Lower lobe of right lung (tissue), 2 donors: ENCODE results near the gene EPHA2. TPM values are rescaled to one million over a fixed set of nuclear protein-coding genes. Genes with fewer than 3 reads are reported as not detected.
A peak's percentile ranks its signal among the peaks of the same experiment; 100 is the strongest.
"Not testable (repeated sequence)": the region's sequence is repeated elsewhere in the genome, so short reads cannot be mapped to it uniquely, and the experiment has no call there.

Experiments
- ATAC-seq, 2 donors: fragments of 200-7000 bp; cut with Tn5 transposase; one replicate each; pipeline ENCODE4 v1.9.1; 2020 to 2022; ENCODE audit warnings: mild to moderate bottlenecking in 2 of 2, moderate library complexity in 2 of 2
- DNase-seq: peaks from one replicate; pipeline ENCODE4 v3.0.0-alpha.2; 2020
- H3K27ac ChIP-seq: fragments of 200-600 bp; one replicate; pipeline ENCODE4 v1.8.0; 2022
- H3K27me3 ChIP-seq: fragments of 200-600 bp; one replicate; pipeline ENCODE4 v1.8.0; 2022; ENCODE audit warnings: low read depth
- H3K36me3 ChIP-seq: fragments of 200-600 bp; one replicate; pipeline ENCODE4 v1.8.0; 2022; ENCODE audit warnings: mild to moderate bottlenecking
- H3K4me1 ChIP-seq: fragments of 200-600 bp; one replicate; pipeline ENCODE4 v1.8.0; 2022
- H3K4me3 ChIP-seq: fragments of 200-600 bp; one replicate; pipeline ENCODE4 v1.8.0; 2022; ENCODE audit warnings: mild to moderate bottlenecking
- H3K9me3 ChIP-seq: fragments of 200-600 bp; one replicate; pipeline ENCODE4 v1.8.0; 2022
- intact Hi-C: fragments of 100-400 bp; cut with DNase I; formaldehyde crosslinking; loops from one replicate; pipeline ENCODE4 v1.11.0; 2022
- total RNA-seq: library from RNA; stranded (reverse); fragmentation: NEBNext Ultra II Directional; extraction: Animal tissue kit (Norgen Biotek cat#: 25700); gene quantifications from one replicate; pipeline ENCODE4 v1.2.1, GENCODE V29; 2021
- TF ChIP-seq, protein P1 (sequence below): fragments of 200-600 bp; IDR thresholded peaks from one replicate; pipeline ENCODE4 v1.8.0; 2022; ENCODE audit warnings: antibody characterized with exemption, mild to moderate bottlenecking
- donor health status: DM: no; HTN: yes; CAD: no; lungs with severe emphysema.

Gene EPHA2
- total RNA-seq, 1 donor from 2014 or later, result 20.4 TPM

- H3K36me3 ChIP-seq, result no peaks in the 10 kb centered on the region
- peaks cover 21% of the 10 kb centered on the region for H3K4me1 ChIP-seq
- H3K27ac ChIP-seq, result no peak overlapping the region
- DNase-seq (no peak), ATAC-seq (peak; percentile 80 to 85)
- H3K27me3 ChIP-seq, result no peaks in the 10 kb centered on the region
- no peaks in the 10 kb centered on the region for H3K9me3 ChIP-seq
- TF ChIP-seq, protein P1, sequence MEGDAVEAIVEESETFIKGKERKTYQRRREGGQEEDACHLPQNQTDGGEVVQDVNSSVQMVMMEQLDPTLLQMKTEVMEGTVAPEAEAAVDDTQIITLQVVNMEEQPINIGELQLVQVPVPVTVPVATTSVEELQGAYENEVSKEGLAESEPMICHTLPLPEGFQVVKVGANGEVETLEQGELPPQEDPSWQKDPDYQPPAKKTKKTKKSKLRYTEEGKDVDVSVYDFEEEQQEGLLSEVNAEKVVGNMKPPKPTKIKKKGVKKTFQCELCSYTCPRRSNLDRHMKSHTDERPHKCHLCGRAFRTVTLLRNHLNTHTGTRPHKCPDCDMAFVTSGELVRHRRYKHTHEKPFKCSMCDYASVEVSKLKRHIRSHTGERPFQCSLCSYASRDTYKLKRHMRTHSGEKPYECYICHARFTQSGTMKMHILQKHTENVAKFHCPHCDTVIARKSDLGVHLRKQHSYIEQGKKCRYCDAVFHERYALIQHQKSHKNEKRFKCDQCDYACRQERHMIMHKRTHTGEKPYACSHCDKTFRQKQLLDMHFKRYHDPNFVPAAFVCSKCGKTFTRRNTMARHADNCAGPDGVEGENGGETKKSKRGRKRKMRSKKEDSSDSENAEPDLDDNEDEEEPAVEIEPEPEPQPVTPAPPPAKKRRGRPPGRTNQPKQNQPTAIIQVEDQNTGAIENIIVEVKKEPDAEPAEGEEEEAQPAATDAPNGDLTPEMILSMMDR, result no peak
- intact Hi-C loops, result no loop called here
- peak overlapping the region; percentile 51 for H3K4me3 ChIP-seq
Measured at GRCh38 chr1:16167331-16168143, 11.7 kb upstream of the EPHA2 start.

- Histone ChIP-seq H3K27ac (no peak overlapping the region), H3K27me3 (no peaks in the 10 kb centered on the region), H3K9me3 (no peaks in the 10 kb centered on the region), H3K36me3 (no peaks in the 10 kb centered on the region), H3K4me1 (peaks cover 21% of the 10 kb centered on the region), H3K4me3 (no peak overlapping the region)
- intact Hi-C loops, result no loop called here
- ATAC-seq (no peak), DNase-seq (no peak)
- TF ChIP-seq, protein P1, result no peak
Measured at GRCh38 chr1:16166117-16166516, 10.2 kb upstream of the EPHA2 start.

DNA sequence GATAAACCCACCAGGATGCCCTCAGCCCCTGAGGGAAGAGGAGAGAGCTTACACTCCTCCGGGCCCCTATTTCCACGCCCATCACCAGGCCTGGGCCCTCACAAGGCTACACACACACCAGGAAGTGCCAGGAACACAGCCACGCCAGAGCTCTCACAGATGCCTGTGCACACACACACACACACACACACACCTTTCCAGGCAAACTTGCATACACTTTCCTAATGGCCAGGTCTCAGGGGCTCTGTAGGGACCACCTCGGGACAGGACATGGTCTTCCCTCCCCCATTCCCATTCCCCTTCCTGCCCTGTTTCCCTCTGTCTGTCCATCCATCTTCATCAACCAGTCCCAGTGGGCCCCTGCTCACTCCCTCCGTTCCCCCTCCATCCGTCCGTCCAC lies 9.7 kb upstream of the EPHA2 start:
- TF ChIP-seq, protein P1, result no peak
- Histone ChIP-seq H3K9me3 (no peaks in the 10 kb centered on the region), H3K36me3 (no peaks in the 10 kb centered on the region), H3K4me3 (no peak overlapping the region), H3K27me3 (no peaks in the 10 kb centered on the region), H3K27ac (no peak overlapping the region), H3K4me1 (peaks cover 21% of the 10 kb centered on the region)
- no peak for DNase-seq
- no peak for ATAC-seq
- intact Hi-C loops, result no loop called here

GRCh38 chr1:16165073-16165364 lies 9.2 kb upstream of the EPHA2 start:
- DNase-seq, result no peak
- H3K27me3 ChIP-seq, result no peaks in the 10 kb centered on the region
- H3K4me1 ChIP-seq, result peaks cover 21% of the 10 kb centered on the region
- H3K36me3 ChIP-seq, result no peaks in the 10 kb centered on the region
- TF ChIP-seq, protein P1, result no peak
- intact Hi-C loops, result no loop called here
- ATAC-seq, result no peak
- no peaks in the 10 kb centered on the region for H3K9me3 ChIP-seq
- H3K27ac ChIP-seq, result no peak overlapping the region
- H3K4me3 ChIP-seq, result no peak overlapping the region

- Histone ChIP-seq H3K27me3 (no peaks in the 10 kb centered on the region), H3K4me1 (peaks cover 21% of the 10 kb centered on the region), H3K4me3 (no peak overlapping the region), H3K36me3 (no peaks in the 10 kb centered on the region), H3K27ac (no peak overlapping the region), H3K9me3 (no peaks in the 10 kb centered on the region)
- DNase-seq, result no peak
- TF ChIP-seq, protein P1, result no peak
- peak in 1 of 2 donors; percentile 23 for ATAC-seq
- intact Hi-C loops, result no loop called here
Measured at GRCh38 chr1:16164213-16165072, 8.6 kb upstream of the EPHA2 start.

GRCh38 chr1:16163608-16164212 lies 7.8 kb upstream of the EPHA2 start:
- H3K27me3 ChIP-seq, H3K4me3 ChIP-seq, DNase-seq, H3K36me3 ChIP-seq, H3K9me3 ChIP-seq, ATAC-seq, intact Hi-C loops, H3K27ac ChIP-seq: not testable (repeated sequence)
- peaks cover 21% of the 10 kb centered on the region for H3K4me1 ChIP-seq
